ENCODE measurements around the gene GRM7.

- TF ChIP-seq CTCF (IDR thresholded peaks at IDR 0.05 in 8 of 11, conservative IDR thresholded peaks at IDR 0.05 in 3 of 11) (no peak), POLR2A (IDR thresholded peaks at IDR 0.05) (no peak), POLR2AphosphoS5 (IDR thresholded peaks at IDR 0.05) (no peak)
These were observed 757.7 kb downstream of the GRM7 start for GRCh38 chr3:7618606-7619005.
